Kidney (tissue), 14 donors: ENCODE results near the gene VSNL1. TPM values are rescaled to one million over a fixed set of nuclear protein-coding genes. Genes with fewer than 3 reads are reported as not detected.

Experiments used
- DNase-seq, 5 donors: peaks; one replicate each; pipeline ENCODE4 v3.0.0-alpha.2; 2013 to 2020
- FAIRE-seq: peaks from 2 replicates; lab custom pipeline; 2012; peaks lifted over from hg19 to GRCh38; lab: Jason Lieb, UNC
- H3K27ac ChIP-seq, 2 donors: one replicate each; pipeline ENCODE4 v1.7.0; 2013; ENCODE audit warnings: low read depth in 2 of 2, low read length in 2 of 2, inconsistent platforms in 1 of 2
- H3K27me3 ChIP-seq: one replicate; pipeline ENCODE4 v1.7.1; 2013; ENCODE audit warnings: low read length, inconsistent platforms; ENCODE audit not compliant: control insufficient read depth, insufficient read depth
- H3K36me3 ChIP-seq, 3 donors: one replicate each; pipeline versions ENCODE4 v1.7.0 to v1.7.1; 2013; ENCODE audit warnings: low read length in 3 of 3, control low read depth in 1 of 3, inconsistent platforms in 1 of 3; ENCODE audit not compliant: insufficient read depth in 3 of 3, control insufficient read depth in 2 of 3
- H3K4me1 ChIP-seq, 3 donors: one replicate each; pipeline versions ENCODE4 v1.7.0 to v1.7.1; 2013; ENCODE audit warnings: low read length in 3 of 3, inconsistent platforms in 1 of 3, low read depth in 1 of 3; ENCODE audit not compliant: control insufficient read depth in 2 of 3, insufficient read depth in 2 of 3
- H3K4me3 ChIP-seq, 3 donors: one replicate each; pipeline versions ENCODE4 v1.7.0 to v1.8.1; 2013; ENCODE audit warnings: low read length in 3 of 3, control low read depth in 1 of 3, inconsistent platforms in 1 of 3
- H3K9ac ChIP-seq, 3 donors: one replicate each; pipeline versions ENCODE4 v1.7.0 to v1.7.1; 2013; ENCODE audit warnings: low read length in 3 of 3, control low read depth in 1 of 3, inconsistent platforms in 1 of 3
- H3K9me3 ChIP-seq, 3 donors: one replicate each; pipeline versions ENCODE4 v1.7.0 to v1.7.1; 2013; ENCODE audit warnings: low read length in 3 of 3, control low read depth in 1 of 3, inconsistent platforms in 1 of 3; ENCODE audit not compliant: control insufficient read depth in 2 of 3, insufficient read depth in 1 of 3
- CTCF ChIP-seq: IDR thresholded peaks from 3 replicates; pipeline ENCODE4 v1.5.1; 2012; ENCODE audit warnings: mild to moderate bottlenecking, moderate library complexity, borderline replicate concordance; ENCODE audit not compliant: insufficient read depth; ENCODE audit errors: extremely low read depth
- intact Hi-C: fragments of 100-400 bp; cut with DNase I; formaldehyde crosslinking; loops from one replicate; pipeline ENCODE4 v1.11.1; 2022
- polyA plus RNA-seq: library from polyadenylated mRNA; stranded (reverse); fragments of 350-450 nt; fragmentation: Illumina TruSeq; extraction: RNeasy Lipid Tissue Mini Kit (QIAGEN cat#74804); gene quantifications from one replicate; pipeline ENCODE4 v1.2.3, GENCODE V29; 2014; ENCODE audit warnings: low read depth, low replicate concordance; ENCODE audit not compliant: insufficient read depth
- total RNA-seq: library from RNA; stranded (reverse); fragmentation: NEBNext Ultra II Directional; extraction: Animal tissue kit (Norgen Biotek cat#: 25700); gene quantifications from one replicate; pipeline ENCODE4 v1.2.1, GENCODE V29; 2021
- donor health status: control.
- donor health status: control.
- donor health status: control.
- donor health status: control.
- donor health status: control.
- donor health status: DM: yes; HTN: yes; CAD: no.
- donor health status: Normal renal cell carcinoma (clear cell type).

Gene VSNL1
- total and polyA plus RNA-seq, 2 donors from 2014 or later = 0.44 to 1.0 TPM

- DNase-seq (no peak), FAIRE-seq (no peak)
- Histone ChIP-seq H3K9me3 (no peaks in the 10 kb centered on the region), H3K36me3 (no peaks in the 10 kb centered on the region), H3K27me3 (no peaks in the 10 kb centered on the region), H3K4me3 (no peak overlapping the region), H3K9ac (no peak overlapping the region), H3K27ac (no peak overlapping the region), H3K4me1 (no peaks in the 10 kb centered on the region)
- intact Hi-C loops = no loop called here
- no peak for TF ChIP-seq CTCF
These were observed 70.5 kb downstream of the VSNL1 start for GRCh38 chr2:17611036-17611435.

- intact Hi-C loops = no loop called here
- no peaks in the 10 kb centered on the region for H3K36me3 ChIP-seq
- no peak overlapping the region for H3K9ac ChIP-seq
- H3K4me3 ChIP-seq = no peak overlapping the region
- H3K9me3 ChIP-seq = no peaks in the 10 kb centered on the region
- no peaks in the 10 kb centered on the region for H3K4me1 ChIP-seq
- no peak for DNase-seq
- H3K27ac ChIP-seq = no peak overlapping the region
- no peak for TF ChIP-seq CTCF
- H3K27me3 ChIP-seq = no peaks in the 10 kb centered on the region
- no peak for FAIRE-seq
These were observed 73.9 kb downstream of the VSNL1 start for GRCh38 chr2:17614174-17614930.

GRCh38 chr2:17615147-17615546 is 74.7 kb downstream of the VSNL1 start:
- FAIRE-seq (no peak), DNase-seq (no peak)
- Histone ChIP-seq H3K9ac (no peak overlapping the region), H3K4me1 (no peaks in the 10 kb centered on the region), H3K4me3 (no peak overlapping the region), H3K27ac (no peak overlapping the region), H3K36me3 (no peaks in the 10 kb centered on the region), H3K9me3 (no peaks in the 10 kb centered on the region), H3K27me3 (no peaks in the 10 kb centered on the region)
- intact Hi-C loops = no loop called here
- no peak for TF ChIP-seq CTCF
